Aorta (tissue), 5 donors: ENCODE results near the gene CUBN. TPM values are rescaled to one million over a fixed set of nuclear protein-coding genes. Genes with fewer than 3 reads are reported as not detected.

Source experiments
- ATAC-seq: fragments of 200-7000 bp; cut with Tn5 transposase; one replicate; pipeline ENCODE4 v1.9.1; 2022; ENCODE audit warnings: moderate library complexity; ENCODE audit not compliant: low FRiP score
- DNase-seq, 2 donors: peaks; one replicate each; pipeline ENCODE4 v3.0.0-alpha.2; 2020
- H3K27ac ChIP-seq, 2 donors: one replicate each; pipeline ENCODE4 v1.5.1; 2013; ENCODE audit warnings: low read length in 2 of 2, mild to moderate bottlenecking in 2 of 2, moderate library complexity in 2 of 2, control low read depth in 1 of 2, inconsistent platforms in 1 of 2, low read depth in 1 of 2
- H3K27me3 ChIP-seq, 2 donors: one replicate each; pipeline ENCODE4 v1.6.1; 2013; ENCODE audit warnings: control low read depth in 1 of 2, low read length in 1 of 2, mild to moderate bottlenecking in 1 of 2, moderate library complexity in 1 of 2; ENCODE audit not compliant: insufficient read depth in 2 of 2, control insufficient read depth in 1 of 2
- H3K36me3 ChIP-seq, 2 donors: one replicate each; pipeline ENCODE4 v1.6.1; 2013; ENCODE audit warnings: control low read depth in 1 of 2, low read length in 1 of 2, mild to moderate bottlenecking in 1 of 2; ENCODE audit not compliant: insufficient read depth in 2 of 2, control insufficient read depth in 1 of 2
- H3K4me1 ChIP-seq, 2 donors: one replicate each; pipeline ENCODE4 v1.6.1; 2013; ENCODE audit warnings: low read length in 2 of 2, control low read depth in 1 of 2, mild to moderate bottlenecking in 1 of 2, moderate library complexity in 1 of 2; ENCODE audit not compliant: insufficient read depth in 2 of 2, control insufficient read depth in 1 of 2
- H3K4me3 ChIP-seq, 2 donors: one replicate each; pipeline ENCODE4 v1.5.1; 2013; ENCODE audit warnings: low read length in 2 of 2, control low read depth in 1 of 2, mild to moderate bottlenecking in 1 of 2
- H3K9me3 ChIP-seq: one replicate; pipeline ENCODE4 v1.6.1; 2013; ENCODE audit warnings: mild to moderate bottlenecking, low read length; ENCODE audit not compliant: control insufficient read depth
- WGBS, 2 donors: extraction: QIAGEN DNeasy Blood & Tissue Kit; methylation state at CpG; one replicate each; pipeline ENCODE4 v1.1.7; 2013; 5-methylcytosine and 5-hydroxymethylcytosine counted together
- intact Hi-C, 2 donors: fragments of 100-400 bp; cut with DNase I; formaldehyde crosslinking; loops; one replicate each; pipeline versions ENCODE4 v1.14.2 to v1.15.0; 2022
- polyA plus RNA-seq, 2 donors: library from polyadenylated mRNA; stranded (reverse); fragments of 200-250 nt; gene quantifications; one replicate each; pipeline ENCODE4 v1.2.3, GENCODE V29; 2013
- total RNA-seq, 2 donors: library from RNA; stranded (reverse); fragmentation: NEBNext Ultra II Directional; extraction: Animal tissue kit (Norgen Biotek cat#: 25700); gene quantifications; one replicate each; pipeline ENCODE4 v1.2.1, GENCODE V29; 2021
- donor health status: healthy with polysubstance abuse.
- donor health status: Bipolar disorder and iron deficiency.
- donor health status: DM: no; HTN: no; CAD: no.
- donor health status: DM: no; HTN: no; CAD: no.
- donor health status: DM: yes; HTN: yes; CAD: no.

Gene CUBN
- total and polyA plus RNA-seq, 4 donors, result 0.13 to 5.2 (median 2.6) TPM

GRCh38 chr10:17053061-17053460 is 76.5 kb downstream of the CUBN start:
- DNase-seq (no peak), ATAC-seq (no peak)
- Histone ChIP-seq H3K4me3 (no peak overlapping the region), H3K27me3 (no peaks in the 10 kb centered on the region), H3K36me3 (no peaks in the 10 kb centered on the region), H3K9me3 (no peaks in the 10 kb centered on the region), H3K4me1 (no peaks in the 10 kb centered on the region), H3K27ac (no peak overlapping the region)
- intact Hi-C loops, result no loop called here

DNA sequence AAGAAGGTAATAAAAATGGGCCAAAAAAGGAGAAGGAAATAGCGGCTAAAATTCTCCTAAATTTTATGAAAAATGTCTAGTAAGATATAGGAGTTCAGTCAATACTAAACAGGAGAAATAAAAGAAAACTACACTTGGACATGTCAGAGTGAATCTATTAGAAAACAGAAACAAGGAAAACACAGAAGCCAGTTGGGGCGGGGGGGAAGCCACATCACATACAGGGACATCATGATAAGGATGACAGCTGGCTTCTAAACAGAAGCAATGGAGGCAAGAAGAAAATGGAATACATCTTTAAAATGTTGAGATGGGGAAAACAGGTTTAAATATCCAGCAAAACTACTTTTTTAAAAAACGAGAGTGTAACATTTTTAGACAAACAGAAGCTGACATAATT is 77.8 kb downstream of the CUBN start:
- intact Hi-C loops, result no loop called here
- ATAC-seq (no peak), DNase-seq (no peak)
- H3K36me3 ChIP-seq, result no peaks in the 10 kb centered on the region
- no peak overlapping the region for H3K4me3 ChIP-seq
- H3K4me1 ChIP-seq, result no peaks in the 10 kb centered on the region
- H3K27me3 ChIP-seq, result no peaks in the 10 kb centered on the region
- WGBS, 2 donors, result 84 to 91% methylated on average over 3 of the region's 3 CpGs
- H3K27ac ChIP-seq, result no peak overlapping the region
- no peaks in the 10 kb centered on the region for H3K9me3 ChIP-seq

DNA sequence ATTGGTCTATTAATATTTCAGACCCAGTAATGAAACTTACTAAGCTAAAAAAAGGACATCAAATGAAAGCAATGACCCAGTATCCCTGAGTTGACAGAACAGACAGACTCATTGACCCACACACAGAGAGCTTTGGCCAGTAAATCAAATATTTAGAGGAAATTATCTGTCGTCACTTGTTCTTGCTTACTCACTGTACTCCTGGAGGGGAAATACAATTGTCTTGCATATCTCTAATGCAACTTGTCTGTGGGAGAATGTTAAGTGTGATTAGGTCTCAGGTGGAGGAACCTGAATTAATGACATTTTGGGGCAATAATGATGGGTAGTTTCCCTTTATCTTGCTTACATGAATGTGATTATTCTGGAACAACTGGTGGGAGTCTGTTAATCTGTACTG is 80.4 kb downstream of the CUBN start:
- no peak for DNase-seq
- intact Hi-C loops, result loop anchor here in 1 of 2 donors (10.0 kb wide), 1 partner anchor 364 kb away; no protein-coding TSS in a partner anchor

DNA sequence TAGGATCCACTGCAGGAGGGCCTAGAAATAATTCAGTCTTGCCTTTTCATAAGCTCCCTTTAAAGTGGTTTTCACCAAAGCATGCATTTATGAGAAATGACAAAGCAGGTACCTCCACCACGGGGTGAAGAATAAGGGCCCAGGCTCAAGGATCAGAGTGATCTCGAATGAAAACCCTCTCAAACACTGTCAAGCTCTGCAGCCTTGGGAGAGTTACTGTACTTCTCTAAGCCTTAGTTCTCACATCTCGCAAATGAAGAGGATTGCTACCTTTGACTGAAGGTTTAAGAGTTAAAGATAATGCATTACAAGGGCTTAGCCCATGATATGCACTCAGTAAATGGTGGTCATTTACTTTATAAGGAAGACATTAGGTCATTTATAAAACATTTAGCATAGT is 81.7 kb downstream of the CUBN start:
- Histone ChIP-seq H3K9me3 (no peaks in the 10 kb centered on the region), H3K36me3 (no peaks in the 10 kb centered on the region), H3K4me1 (peaks cover 0 to 3% of the 10 kb centered on the region in 2 donors), H3K27ac (no peak overlapping the region), H3K4me3 (no peak overlapping the region), H3K27me3 (no peaks in the 10 kb centered on the region)
- DNase-seq (no peak), ATAC-seq (no peak)
- intact Hi-C loops, result loop anchor here in 1 of 2 donors (10.0 kb wide), 1 partner anchor 363 kb away; no protein-coding TSS in a partner anchor
- 86 to 87% methylated on average over 3 of the region's 3 CpGs for WGBS, 2 donors

More for the DNA sequence above, 80.4 kb downstream of the CUBN start:
- no peaks in the 10 kb centered on the region for H3K36me3 ChIP-seq
- ATAC-seq, result no peak
- no peak overlapping the region for H3K27ac ChIP-seq
- no peaks in the 10 kb centered on the region for H3K9me3 ChIP-seq
- WGBS, 2 donors, result 60 to 75% methylated on average over 1 of the region's 1 CpG
- H3K4me1 ChIP-seq, result no peaks in the 10 kb centered on the region
- no peak overlapping the region for H3K4me3 ChIP-seq
- H3K27me3 ChIP-seq, result no peaks in the 10 kb centered on the region

DNA sequence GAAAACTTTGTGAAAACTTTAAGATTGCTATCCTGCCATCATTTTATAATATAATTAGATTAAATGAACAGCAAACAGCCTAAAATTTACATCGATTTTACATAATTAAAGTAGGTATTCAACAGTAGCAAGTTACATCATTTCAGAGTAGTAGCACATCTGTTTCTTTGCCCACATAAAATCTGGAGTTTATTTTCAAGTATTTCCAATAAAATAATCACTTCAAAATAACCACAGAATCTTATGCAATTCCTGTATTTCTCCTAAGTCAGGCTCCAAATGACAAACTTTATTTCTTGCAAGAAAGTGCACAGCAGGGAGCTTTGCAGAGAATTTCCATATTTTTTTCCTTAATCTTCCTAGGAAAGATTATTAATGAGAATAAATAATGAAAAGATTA is 82.6 kb downstream of the CUBN start:
- intact Hi-C loops, result loop anchor here in 1 of 2 donors (10.0 kb wide), 1 partner anchor 362 kb away; no protein-coding TSS in a partner anchor
- no peak overlapping the region for H3K4me3 ChIP-seq
- WGBS, 2 donors, result 96 to 98% methylated on average over 1 of the region's 1 CpG
- DNase-seq, result no peak
- peaks cover 0 to 3% of the 10 kb centered on the region in 2 donors for H3K4me1 ChIP-seq
- H3K27ac ChIP-seq, result no peak overlapping the region
- no peaks in the 10 kb centered on the region for H3K27me3 ChIP-seq
- no peak for ATAC-seq
- no peaks in the 10 kb centered on the region for H3K9me3 ChIP-seq
- H3K36me3 ChIP-seq, result no peaks in the 10 kb centered on the region

DNA sequence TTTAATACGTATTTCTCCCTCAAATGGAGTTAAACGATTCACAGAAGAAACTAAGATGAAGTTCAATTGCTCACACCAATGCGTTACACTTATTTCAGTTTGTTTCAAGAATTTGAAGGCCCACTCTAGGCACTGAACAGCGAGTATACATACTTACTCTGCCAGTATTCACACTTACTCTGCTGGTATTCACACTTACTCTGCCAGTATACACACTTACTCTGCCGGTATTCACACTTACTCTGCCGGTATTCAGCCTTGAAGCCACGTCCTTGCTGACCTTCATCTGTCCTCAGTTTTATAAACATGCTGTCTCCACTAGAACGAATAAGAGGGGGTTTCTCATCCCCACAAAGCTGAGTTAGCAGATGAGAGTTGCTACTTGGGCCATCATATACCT is 86.0 kb downstream of the CUBN start:
- H3K4me1 ChIP-seq, result peaks cover 0 to 3% of the 10 kb centered on the region in 2 donors
- H3K4me3 ChIP-seq, result no peak overlapping the region
- H3K27me3 ChIP-seq, result no peaks in the 10 kb centered on the region
- H3K9me3 ChIP-seq, result no peaks in the 10 kb centered on the region
- WGBS, 2 donors, result 85 to 90% methylated on average over 8 of the region's 8 CpGs
- intact Hi-C loops, result loop anchor here in 1 of 2 donors (10.0 kb wide), 1 partner anchor 359 kb away; no protein-coding TSS in a partner anchor
- no peak for DNase-seq
- no peak overlapping the region for H3K27ac ChIP-seq
- ATAC-seq, result no peak
- H3K36me3 ChIP-seq, result no peaks in the 10 kb centered on the region

DNA sequence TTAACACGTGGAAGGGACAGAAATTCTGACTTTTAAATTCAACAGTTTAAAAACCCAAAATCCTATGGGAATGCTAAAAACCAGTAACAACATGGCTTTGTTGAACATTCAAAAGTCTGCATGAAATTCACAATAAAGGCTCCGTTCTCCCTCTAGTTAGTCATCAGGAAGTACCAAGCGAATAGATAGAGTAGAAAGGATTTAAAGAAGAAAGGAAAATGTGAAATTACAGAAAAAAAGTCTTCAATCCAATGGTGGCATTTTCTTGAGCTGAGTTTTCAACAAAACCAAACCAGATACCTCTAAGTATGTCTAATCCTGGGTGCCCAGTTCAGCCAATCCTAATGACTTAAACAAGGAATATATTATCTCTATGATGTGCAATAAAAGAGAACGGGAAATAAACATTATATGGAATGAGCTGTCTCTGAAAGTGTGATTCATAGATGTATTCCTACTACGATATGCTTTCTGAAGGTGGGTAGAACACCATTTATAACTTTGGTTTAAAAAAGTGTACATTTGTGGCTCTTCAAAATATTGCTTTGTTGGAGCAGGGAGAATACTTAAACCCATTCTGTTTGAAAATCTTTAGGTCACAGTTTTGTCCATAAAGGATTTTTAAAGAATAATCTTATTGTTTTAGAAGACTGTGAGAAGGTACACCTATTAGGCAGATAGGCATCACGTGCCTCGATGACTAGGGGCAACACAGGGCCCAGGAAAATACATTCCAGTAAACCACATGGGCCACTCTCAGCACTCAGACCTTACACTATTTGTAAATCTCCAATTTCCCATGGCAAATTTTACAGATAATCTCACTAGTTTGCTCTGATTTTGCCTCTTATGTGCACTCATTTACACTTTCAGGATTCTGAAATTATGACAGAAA is 87.7 kb downstream of the CUBN start:
- no peak overlapping the region for H3K27ac ChIP-seq
- no peak for ATAC-seq
- intact Hi-C loops, result loop anchor here in 1 of 2 donors (10.0 kb wide), 1 partner anchor 357 kb away; no protein-coding TSS in a partner anchor

GRCh38 chr10:17038627-17039026 is 91.0 kb downstream of the CUBN start:
- Histone ChIP-seq H3K27me3 (no peaks in the 10 kb centered on the region), H3K36me3 (no peaks in the 10 kb centered on the region), H3K27ac (no peak overlapping the region), H3K9me3 (peaks cover 1% of the 10 kb centered on the region), H3K4me3 (no peak overlapping the region), H3K4me1 (peaks cover 0 to 2% of the 10 kb centered on the region in 2 donors)
- DNase-seq (peak in 1 of 2 donors; percentile 57), ATAC-seq (peak; percentile 84)
- WGBS, 2 donors, result 68 to 69% methylated on average over 5 of the region's 5 CpGs
- intact Hi-C loops, result no loop called here

More for the DNA sequence above, 87.7 kb downstream of the CUBN start:
- no peak for DNase-seq
- WGBS, 2 donors, result 89 to 90% methylated on average over 7 of the region's 7 CpGs
- Histone ChIP-seq H3K4me3 (no peak overlapping the region), H3K9me3 (no peaks in the 10 kb centered on the region), H3K27me3 (no peaks in the 10 kb centered on the region), H3K36me3 (no peaks in the 10 kb centered on the region), H3K4me1 (peaks cover 0 to 3% of the 10 kb centered on the region in 2 donors)

DNA sequence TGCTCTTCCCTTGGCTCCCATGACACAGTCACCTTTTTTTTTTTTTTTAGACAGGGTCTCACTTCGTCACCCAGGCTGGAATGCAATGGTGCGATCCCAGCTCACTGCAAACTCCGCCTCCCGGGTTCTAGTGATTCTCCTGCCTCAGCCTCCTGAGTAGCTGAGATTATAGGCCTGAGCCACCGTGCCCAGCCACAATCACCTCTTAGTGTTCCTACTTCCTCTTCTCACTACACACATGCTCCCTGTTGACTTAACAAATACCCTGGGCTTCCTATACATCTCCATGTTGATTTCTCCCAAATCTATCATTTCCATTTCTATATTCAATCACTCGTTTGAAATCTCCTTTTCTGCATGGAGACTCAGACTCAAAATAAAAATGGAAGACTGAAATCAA is 91.7 kb downstream of the CUBN start:
- peaks cover 1% of the 10 kb centered on the region for H3K9me3 ChIP-seq
- no peak overlapping the region for H3K27ac ChIP-seq
- no peak for ATAC-seq
- H3K4me1 ChIP-seq, result no peaks in the 10 kb centered on the region
- no peak overlapping the region for H3K4me3 ChIP-seq
- WGBS, 2 donors, result 97% methylated on average over 6 of the region's 6 CpGs
- intact Hi-C loops, result no loop called here
- no peak for DNase-seq
- no peaks in the 10 kb centered on the region for H3K27me3 ChIP-seq
- H3K36me3 ChIP-seq, result no peaks in the 10 kb centered on the region
